Caco-2 (cell line): ENCODE data around the gene SEZ6L. TPM values are rescaled to one million over a fixed set of nuclear protein-coding genes. Genes with fewer than 3 reads are reported as not detected.

Source experiments
- BruUV-seq: library from RNA; stranded (reverse); fragments of 400-500 nt; replicated peaks from 2 replicates; lab custom pipeline; 2021; lab: Mats Ljungman, UMichigan
- CTCF ChIA-PET: fragments of 300-600 bp; sonication (Branson Sonifier 250); formaldehyde crosslinking; loops from one replicate; lab custom pipeline; 2022; ENCODE audit warnings: antibody characterized with exemption; lab: Charles Lee
- POLR2A ChIA-PET: fragments of 300-600 bp; sonication (Branson Sonifier 250); formaldehyde crosslinking; loops from one replicate; lab custom pipeline; 2022; ENCODE audit warnings: antibody characterized with exemption; lab: Charles Lee
- DNase-seq, 2 experiments: peaks; one replicate each; pipeline versions ENCODE4 v3.0.0 to v3.0.0-alpha.2; 2020 to 2022
- H3K27me3 ChIP-seq: replicated peaks from 2 replicates; pipeline ENCODE4 v1.6.0; 2011; ENCODE audit warnings: low read length; ENCODE audit not compliant: control insufficient read depth, insufficient read depth
- H3K36me3 ChIP-seq: 2 replicates; pipeline ENCODE4 v1.5.1; 2011; ENCODE audit warnings: low read length; ENCODE audit not compliant: control insufficient read depth, insufficient read depth
- H3K4me1 ChIP-seq: fragments of 250-450 bp; sonication (Bioruptor Pico); 2 replicates; pipeline ENCODE4 v1.5.1; 2020; ENCODE audit warnings: mild to moderate bottlenecking
- H3K4me3 ChIP-seq: 2 replicates; pipeline ENCODE4 v1.5.1; 2011; ENCODE audit warnings: low read depth, mild to moderate bottlenecking, control low read depth, low read length
- H3K9me3 ChIP-seq: fragments of 250-450 bp; sonication (Bioruptor Pico); 2 replicates; pipeline ENCODE4 v1.5.1; 2020; ENCODE audit warnings: mild to moderate bottlenecking, moderate library complexity
- H3K27ac Mint-ChIP-seq: one replicate; pipeline ENCODE4 v1.8.0; 2022; ENCODE audit warnings: mixed read lengths; ENCODE audit not compliant: unreplicated experiment
- H3K27me3 Mint-ChIP-seq: one replicate; pipeline ENCODE4 v1.8.0; 2022; ENCODE audit warnings: mixed read lengths; ENCODE audit not compliant: insufficient read depth, unreplicated experiment
- H3K36me3 Mint-ChIP-seq: one replicate; pipeline ENCODE4 v1.8.0; 2022; ENCODE audit warnings: mild to moderate bottlenecking, mixed read lengths; ENCODE audit not compliant: insufficient read depth, unreplicated experiment
- H3K4me1 Mint-ChIP-seq: one replicate; pipeline ENCODE4 v1.8.0; 2022; ENCODE audit warnings: low read depth, mixed read lengths; ENCODE audit not compliant: unreplicated experiment
- H3K4me3 Mint-ChIP-seq: one replicate; pipeline ENCODE4 v1.8.0; 2022; ENCODE audit warnings: mild to moderate bottlenecking, moderate library complexity, mixed read lengths; ENCODE audit not compliant: unreplicated experiment
- H3K9me3 Mint-ChIP-seq: one replicate; pipeline ENCODE4 v1.8.0; 2022; ENCODE audit warnings: mixed read lengths; ENCODE audit not compliant: unreplicated experiment
- CTCF ChIP-seq, 2 experiments: fragments of 200-600 bp in 1 of 2; IDR thresholded peaks; 1 replicate in 1 of 2; 2 replicates in 1 of 2; pipeline versions ENCODE4 v1.5.1 to v1.8.0; 2011 to 2022; ENCODE audit warnings: antibody characterized with exemption in 1 of 2, control low read depth in 1 of 2, inconsistent platforms in 1 of 2, low read depth in 1 of 2, low read length in 1 of 2, mild to moderate bottlenecking in 1 of 2, moderate library complexity in 1 of 2; ENCODE audit not compliant: insufficient read depth in 1 of 2, severe bottlenecking in 1 of 2, unreplicated experiment in 1 of 2
- intact Hi-C: fragments of 100-400 bp; cut with micrococcal nuclease; formaldehyde crosslinking; loops from one replicate; pipeline ENCODE4 v1.10.0; 2022; ENCODE audit not compliant: unreplicated experiment
- total RNA-seq: library from RNA; stranded (reverse); gene quantifications from 2 replicates; pipeline ENCODE4 v1.2.3, GENCODE V29; 2022

The SEZ6L gene
- total RNA-seq, 1 experiment from 2014 or later, result not detected

- H3K36me3 Mint-ChIP-seq, result peaks cover 6% of the 10 kb centered on the region
- H3K4me1 ChIP-seq, result 0 out of 2 replicates have a peak, but pooled peaks cover 3% of the 10 kb centered on the region
- H3K36me3 ChIP-seq, result no peaks in the 10 kb centered on the region
- no peaks in the 10 kb centered on the region for H3K9me3 Mint-ChIP-seq
- TF ChIP-seq CTCF (IDR thresholded peaks at IDR 0.05; ENCODE audit: insufficient read depth in 1 of 2, low read depth in 1 of 2, low read length in 1 of 2, severe bottlenecking in 1 of 2, unreplicated experiment in 1 of 2), result no peak
- H3K9me3 ChIP-seq, result no peaks in the 10 kb centered on the region
- POLR2A ChIA-PET, result no interaction called here
- no TSS peak for BruUV-seq
- CTCF ChIA-PET, result interaction anchor here (0.6 kb wide), 2 partner anchors 65 to 169 kb away, joined by 3 to 6 read pairs; no protein-coding TSS in a partner anchor
- no peak overlapping the region for H3K27ac Mint-ChIP-seq
- H3K4me3 Mint-ChIP-seq, result peak overlapping the region; percentile 94
- no peaks in the 10 kb centered on the region for H3K27me3 ChIP-seq
- DNase-seq, result no peak
- intact Hi-C loops, result no loop called here
- H3K27me3 Mint-ChIP-seq, result peaks cover 28% of the 10 kb centered on the region
- peaks cover 9% of the 10 kb centered on the region for H3K4me1 Mint-ChIP-seq
- peak overlapping the region; percentile 51 for H3K4me3 ChIP-seq
These were observed 260.4 kb downstream of the SEZ6L start for GRCh38 chr22:26429458-26430286.

DNA sequence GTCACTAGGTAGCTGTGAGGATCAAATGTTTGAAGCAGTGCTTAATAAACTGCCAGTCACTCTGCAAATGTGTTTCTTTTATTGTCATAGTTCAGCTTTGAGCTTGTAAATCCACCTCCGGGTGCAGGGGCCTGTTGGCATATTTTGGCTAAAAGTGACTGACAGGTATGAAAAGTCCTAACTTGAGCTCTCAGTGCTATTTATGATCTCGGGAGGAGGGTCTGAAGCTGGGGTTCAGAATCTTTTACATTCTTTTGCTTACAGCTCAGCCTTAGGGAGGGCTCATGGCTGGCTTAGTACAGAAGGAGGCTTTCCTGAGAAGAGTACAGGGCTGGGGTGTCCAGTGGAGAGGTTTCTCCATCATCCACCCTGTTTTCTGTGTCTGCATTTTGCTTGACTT, 261.3 kb downstream of the SEZ6L start:
- no peaks in the 10 kb centered on the region for H3K9me3 ChIP-seq
- Mint-ChIP-seq H3K27me3 (peaks cover 32% of the 10 kb centered on the region), H3K36me3 (peaks cover 6% of the 10 kb centered on the region), H3K4me1 (peaks cover 9% of the 10 kb centered on the region), H3K27ac (no peak overlapping the region), H3K9me3 (no peaks in the 10 kb centered on the region), H3K4me3 (peak overlapping the region; percentile 94)
- H3K4me1 ChIP-seq, result 0 out of 2 replicates have a peak, but pooled peaks cover 3% of the 10 kb centered on the region
- no peaks in the 10 kb centered on the region for H3K27me3 ChIP-seq
- no peaks in the 10 kb centered on the region for H3K36me3 ChIP-seq
- no peak overlapping the region for H3K4me3 ChIP-seq
- intact Hi-C loops, result no loop called here
- POLR2A ChIA-PET, result no interaction called here
- TF ChIP-seq CTCF (IDR thresholded peaks at IDR 0.05; ENCODE audit: insufficient read depth in 1 of 2, low read depth in 1 of 2, low read length in 1 of 2, severe bottlenecking in 1 of 2, unreplicated experiment in 1 of 2), result no peak
- CTCF ChIA-PET, result no interaction called here
- BruUV-seq, result no TSS peak
- DNase-seq, result no peak

DNA sequence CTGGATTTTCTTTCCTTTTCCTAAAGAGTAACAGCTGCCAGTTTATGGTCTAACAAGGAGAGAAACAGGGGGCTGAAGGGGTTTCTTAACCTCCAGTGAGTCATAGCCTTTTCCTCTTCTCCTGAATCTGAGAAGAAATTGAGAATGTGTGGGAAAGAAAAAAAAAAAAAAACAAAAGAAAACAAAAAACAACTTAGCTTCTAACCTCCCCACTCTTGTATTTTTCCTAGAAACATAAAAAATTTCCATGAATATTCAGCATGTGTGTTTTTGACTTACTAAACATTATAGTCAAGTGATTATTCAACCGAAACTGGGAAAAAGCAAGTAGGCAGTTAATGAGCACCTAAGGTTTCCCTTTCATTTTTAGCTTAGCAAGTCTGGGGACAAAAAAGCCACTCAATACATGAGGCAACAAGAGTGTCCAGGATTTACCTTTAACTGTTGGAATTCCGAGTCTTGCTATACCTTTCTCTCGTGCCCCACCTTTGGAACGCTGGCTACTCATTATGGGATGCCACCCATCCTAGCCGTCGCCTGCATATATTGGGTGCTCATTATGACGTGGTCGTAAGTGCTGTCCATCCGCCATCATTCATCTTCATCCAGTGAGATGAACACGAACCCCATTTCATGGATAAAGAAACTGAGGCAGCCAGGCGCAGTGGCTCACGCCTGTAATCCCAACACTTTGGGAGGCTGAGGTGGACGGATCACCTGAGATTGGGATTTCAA, 262.2 kb downstream of the SEZ6L start:
- CTCF ChIA-PET, result no interaction called here
- no peak overlapping the region for H3K4me3 Mint-ChIP-seq

More for the DNA sequence above, 262.2 kb downstream of the SEZ6L start:
- peaks cover 9% of the 10 kb centered on the region for H3K4me1 Mint-ChIP-seq
- no peaks in the 10 kb centered on the region for H3K9me3 ChIP-seq
- H3K36me3 Mint-ChIP-seq, result peaks cover 6% of the 10 kb centered on the region
- no peak for DNase-seq
- H3K4me3 ChIP-seq, result no peak overlapping the region
- POLR2A ChIA-PET, result no interaction called here
- TF ChIP-seq CTCF (IDR thresholded peaks at IDR 0.05; ENCODE audit: insufficient read depth in 1 of 2, low read depth in 1 of 2, low read length in 1 of 2, severe bottlenecking in 1 of 2, unreplicated experiment in 1 of 2), result no peak
- H3K4me1 ChIP-seq, result 0 out of 2 replicates have a peak, but pooled peaks cover 3% of the 10 kb centered on the region
- peaks cover 32% of the 10 kb centered on the region for H3K27me3 Mint-ChIP-seq
- intact Hi-C loops, result no loop called here
- no peak overlapping the region for H3K27ac Mint-ChIP-seq
- BruUV-seq, result no TSS peak
- H3K9me3 Mint-ChIP-seq, result no peaks in the 10 kb centered on the region
- H3K36me3 ChIP-seq, result no peaks in the 10 kb centered on the region
- H3K27me3 ChIP-seq, result no peaks in the 10 kb centered on the region
